A673 (cell line): ENCODE measurements around the gene AHCY.

Experiments
- EZH2 ChIP-seq: fragments of 200-600 bp; sonication (generic); IDR thresholded peaks from 2 replicates; pipeline ENCODE4 v1.6.1; 2017; ENCODE audit warnings: borderline replicate concordance, low read depth, mild to moderate bottlenecking, mixed read lengths, antibody characterized with exemption, low read length; ENCODE audit not compliant: poor library complexity, severe bottlenecking
- TF ChIP-seq, protein P1 (sequence below): fragments of 300-800, 200-600 bp; sonication (generic); conservative IDR thresholded peaks from 2 replicates; pipeline ENCODE4 v1.5.1; 2017; ENCODE audit warnings: low read depth, mild to moderate bottlenecking, antibody characterized with exemption, low read length, moderate library complexity, mixed read lengths

DNA sequence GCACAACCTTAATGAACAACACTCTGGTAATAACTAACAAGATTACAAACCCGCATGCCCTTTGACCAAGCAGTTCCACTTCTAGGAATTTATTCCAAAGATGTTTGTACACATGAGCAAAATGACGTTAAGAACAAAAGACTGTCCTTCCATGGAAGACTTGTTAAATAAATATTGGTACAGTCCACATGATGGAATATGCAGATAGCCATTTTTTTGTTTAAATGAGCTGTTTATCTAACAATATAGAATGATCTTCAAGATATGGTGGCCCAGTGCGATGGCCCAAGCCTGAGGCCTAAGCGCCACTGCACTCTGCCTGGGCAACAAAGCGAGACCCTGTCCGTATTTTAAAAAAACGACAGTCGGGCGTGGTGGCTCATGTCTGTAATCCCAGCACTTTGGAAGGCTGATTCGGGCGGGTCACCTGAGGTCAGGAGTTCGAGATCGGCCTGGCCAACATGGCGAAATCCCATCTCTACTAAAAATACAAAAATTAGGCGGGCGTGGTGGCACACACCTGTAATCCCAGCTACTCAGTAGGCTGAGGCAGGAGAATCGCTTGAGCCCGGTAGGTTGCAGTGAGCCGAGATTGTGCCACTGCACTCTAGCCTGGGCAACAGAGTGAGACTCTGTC lies 7.4 kb upstream of the AHCY start:
- no peak for TF ChIP-seq EZH2
- TF ChIP-seq, protein P1, sequence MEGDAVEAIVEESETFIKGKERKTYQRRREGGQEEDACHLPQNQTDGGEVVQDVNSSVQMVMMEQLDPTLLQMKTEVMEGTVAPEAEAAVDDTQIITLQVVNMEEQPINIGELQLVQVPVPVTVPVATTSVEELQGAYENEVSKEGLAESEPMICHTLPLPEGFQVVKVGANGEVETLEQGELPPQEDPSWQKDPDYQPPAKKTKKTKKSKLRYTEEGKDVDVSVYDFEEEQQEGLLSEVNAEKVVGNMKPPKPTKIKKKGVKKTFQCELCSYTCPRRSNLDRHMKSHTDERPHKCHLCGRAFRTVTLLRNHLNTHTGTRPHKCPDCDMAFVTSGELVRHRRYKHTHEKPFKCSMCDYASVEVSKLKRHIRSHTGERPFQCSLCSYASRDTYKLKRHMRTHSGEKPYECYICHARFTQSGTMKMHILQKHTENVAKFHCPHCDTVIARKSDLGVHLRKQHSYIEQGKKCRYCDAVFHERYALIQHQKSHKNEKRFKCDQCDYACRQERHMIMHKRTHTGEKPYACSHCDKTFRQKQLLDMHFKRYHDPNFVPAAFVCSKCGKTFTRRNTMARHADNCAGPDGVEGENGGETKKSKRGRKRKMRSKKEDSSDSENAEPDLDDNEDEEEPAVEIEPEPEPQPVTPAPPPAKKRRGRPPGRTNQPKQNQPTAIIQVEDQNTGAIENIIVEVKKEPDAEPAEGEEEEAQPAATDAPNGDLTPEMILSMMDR: no peak
